PC-9 (cell line): ENCODE data around the gene FHAD1.

ENCODE experiments used
- EZH2 ChIP-seq: fragments of 200-600 bp; sonication (generic); IDR thresholded peaks from 2 replicates; pipeline ENCODE4 v1.8.0; 2017; ENCODE audit warnings: antibody characterized with exemption, low read depth
- TF ChIP-seq, protein P1 (sequence below): fragments of 200-600 bp; sonication (generic); conservative IDR thresholded peaks from 2 replicates; pipeline ENCODE4 v1.6.1; 2017; ENCODE audit warnings: mixed run types, antibody characterized with exemption, mild to moderate bottlenecking, moderate library complexity

DNA sequence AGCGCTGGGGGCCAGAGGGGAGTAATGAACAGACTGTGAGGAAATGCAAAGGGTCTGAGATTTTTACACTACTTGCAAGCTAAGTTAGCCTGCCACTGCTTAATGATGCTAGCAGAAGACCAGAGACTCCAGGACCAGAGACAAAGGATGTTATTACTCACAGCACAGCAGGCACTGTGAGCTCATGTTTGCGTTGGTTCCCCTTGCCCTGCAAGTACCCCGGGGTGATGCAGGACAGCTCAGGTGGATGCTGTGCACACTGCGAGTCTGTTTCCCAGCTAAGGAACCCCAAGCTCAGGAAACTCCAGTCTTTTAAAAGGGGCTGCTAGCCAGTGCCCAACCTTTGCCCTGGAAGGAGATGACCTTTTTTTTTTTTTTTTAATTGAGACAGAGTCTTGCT is 1.2 kb downstream of the FHAD1 start:
- TF ChIP-seq EZH2: no peak
- TF ChIP-seq, protein P1, sequence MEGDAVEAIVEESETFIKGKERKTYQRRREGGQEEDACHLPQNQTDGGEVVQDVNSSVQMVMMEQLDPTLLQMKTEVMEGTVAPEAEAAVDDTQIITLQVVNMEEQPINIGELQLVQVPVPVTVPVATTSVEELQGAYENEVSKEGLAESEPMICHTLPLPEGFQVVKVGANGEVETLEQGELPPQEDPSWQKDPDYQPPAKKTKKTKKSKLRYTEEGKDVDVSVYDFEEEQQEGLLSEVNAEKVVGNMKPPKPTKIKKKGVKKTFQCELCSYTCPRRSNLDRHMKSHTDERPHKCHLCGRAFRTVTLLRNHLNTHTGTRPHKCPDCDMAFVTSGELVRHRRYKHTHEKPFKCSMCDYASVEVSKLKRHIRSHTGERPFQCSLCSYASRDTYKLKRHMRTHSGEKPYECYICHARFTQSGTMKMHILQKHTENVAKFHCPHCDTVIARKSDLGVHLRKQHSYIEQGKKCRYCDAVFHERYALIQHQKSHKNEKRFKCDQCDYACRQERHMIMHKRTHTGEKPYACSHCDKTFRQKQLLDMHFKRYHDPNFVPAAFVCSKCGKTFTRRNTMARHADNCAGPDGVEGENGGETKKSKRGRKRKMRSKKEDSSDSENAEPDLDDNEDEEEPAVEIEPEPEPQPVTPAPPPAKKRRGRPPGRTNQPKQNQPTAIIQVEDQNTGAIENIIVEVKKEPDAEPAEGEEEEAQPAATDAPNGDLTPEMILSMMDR: no peak
